GM18505 (cell line): ENCODE results near the gene TCEANC.

Experiments used
- ATAC-seq: cut with Tn5 transposase; IDR thresholded peaks from one replicate; pipeline ENCODE4 v1.9.1; 2021; ENCODE audit not compliant: unreplicated experiment
- POLR2A ChIP-seq: IDR thresholded peaks from 4 replicates; pipeline ENCODE4 v1.6.1; 2011; ENCODE audit warnings: borderline replicate concordance; ENCODE audit not compliant: insufficient read depth, insufficient read length; ENCODE audit errors: extremely low read depth

Gene TCEANC

GRCh38 chrX:13703135-13703534 is 50.2 kb downstream of the TCEANC start:
- ATAC-seq = no peak
- TF ChIP-seq POLR2A = no peak

- TF ChIP-seq POLR2A = no peak
- ATAC-seq = no peak
These were observed 50.6 kb downstream of the TCEANC start for GRCh38 chrX:13703589-13703988.

- no peak for TF ChIP-seq POLR2A
- no peak for ATAC-seq
These were observed 58.2 kb downstream of the TCEANC start for GRCh38 chrX:13711141-13711540.
